Parathyroid adenoma (tissue), 2 donors: Measurements from ENCODE around the gene CYP46A1.

ENCODE experiments used
- H2AFZ ChIP-seq: fragments of 300-600 bp; sonication (generic); one replicate; pipeline ENCODE4 v1.7.0; 2017; ENCODE audit warnings: antibody characterized with exemption, mild to moderate bottlenecking
- H3K27ac ChIP-seq: fragments of 300-600 bp; sonication (generic); one replicate; pipeline ENCODE4 v1.7.0; 2017
- H3K27me3 ChIP-seq: fragments of 300-600 bp; sonication (generic); one replicate; pipeline ENCODE4 v1.7.0; 2017; ENCODE audit warnings: low read length; ENCODE audit not compliant: control insufficient read depth, insufficient read depth
- H3K36me3 ChIP-seq: fragments of 300-600 bp; sonication (generic); one replicate; pipeline ENCODE4 v1.7.0; 2017; ENCODE audit warnings: low read length; ENCODE audit not compliant: control insufficient read depth, insufficient read depth
- H3K4me1 ChIP-seq: fragments of 300-600 bp; sonication (generic); one replicate; pipeline ENCODE4 v1.7.0; 2017; ENCODE audit warnings: control low read depth
- H3K4me2 ChIP-seq: fragments of 300-600 bp; sonication (generic); one replicate; pipeline ENCODE4 v1.7.0; 2017; ENCODE audit warnings: low read length
- H3K4me3 ChIP-seq: fragments of 300-600 bp; sonication (generic); one replicate; pipeline ENCODE4 v1.7.0; 2017; ENCODE audit warnings: low read depth, low read length
- H3K79me2 ChIP-seq: fragments of 300-600 bp; sonication (generic); one replicate; pipeline ENCODE4 v1.7.0; 2017; ENCODE audit warnings: control low read depth
- H3K9ac ChIP-seq: fragments of 300-600 bp; sonication (generic); one replicate; pipeline ENCODE4 v1.7.0; 2017; ENCODE audit warnings: mild to moderate bottlenecking
- H3K9me3 ChIP-seq: fragments of 300-600 bp; sonication (generic); one replicate; pipeline ENCODE4 v1.7.0; 2017; ENCODE audit warnings: low read length; ENCODE audit not compliant: control insufficient read depth
- TF ChIP-seq, protein P1 (sequence below): fragments of 300-600 bp; sonication (generic); IDR thresholded peaks from one replicate; pipeline ENCODE4 v1.7.0; 2017; ENCODE audit warnings: antibody characterized with exemption, mild to moderate bottlenecking
- donor health status: primary hyperparathyroidism.

CYP46A1 gene

GRCh38 chr14:99724196-99724891, 40.2 kb downstream of the CYP46A1 start:
- Histone ChIP-seq H2AFZ (no peak overlapping the region), H3K9me3 (no peaks in the 10 kb centered on the region), H3K36me3 (no peaks in the 10 kb centered on the region), H3K4me2 (no peak overlapping the region), H3K27me3 (no peaks in the 10 kb centered on the region), H3K9ac (no peak overlapping the region), H3K79me2 (no peaks in the 10 kb centered on the region), H3K4me3 (no peak overlapping the region), H3K27ac (no peak overlapping the region), H3K4me1 (peaks cover 5% of the 10 kb centered on the region)
- TF ChIP-seq, protein P1, sequence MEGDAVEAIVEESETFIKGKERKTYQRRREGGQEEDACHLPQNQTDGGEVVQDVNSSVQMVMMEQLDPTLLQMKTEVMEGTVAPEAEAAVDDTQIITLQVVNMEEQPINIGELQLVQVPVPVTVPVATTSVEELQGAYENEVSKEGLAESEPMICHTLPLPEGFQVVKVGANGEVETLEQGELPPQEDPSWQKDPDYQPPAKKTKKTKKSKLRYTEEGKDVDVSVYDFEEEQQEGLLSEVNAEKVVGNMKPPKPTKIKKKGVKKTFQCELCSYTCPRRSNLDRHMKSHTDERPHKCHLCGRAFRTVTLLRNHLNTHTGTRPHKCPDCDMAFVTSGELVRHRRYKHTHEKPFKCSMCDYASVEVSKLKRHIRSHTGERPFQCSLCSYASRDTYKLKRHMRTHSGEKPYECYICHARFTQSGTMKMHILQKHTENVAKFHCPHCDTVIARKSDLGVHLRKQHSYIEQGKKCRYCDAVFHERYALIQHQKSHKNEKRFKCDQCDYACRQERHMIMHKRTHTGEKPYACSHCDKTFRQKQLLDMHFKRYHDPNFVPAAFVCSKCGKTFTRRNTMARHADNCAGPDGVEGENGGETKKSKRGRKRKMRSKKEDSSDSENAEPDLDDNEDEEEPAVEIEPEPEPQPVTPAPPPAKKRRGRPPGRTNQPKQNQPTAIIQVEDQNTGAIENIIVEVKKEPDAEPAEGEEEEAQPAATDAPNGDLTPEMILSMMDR, result no peak

DNA sequence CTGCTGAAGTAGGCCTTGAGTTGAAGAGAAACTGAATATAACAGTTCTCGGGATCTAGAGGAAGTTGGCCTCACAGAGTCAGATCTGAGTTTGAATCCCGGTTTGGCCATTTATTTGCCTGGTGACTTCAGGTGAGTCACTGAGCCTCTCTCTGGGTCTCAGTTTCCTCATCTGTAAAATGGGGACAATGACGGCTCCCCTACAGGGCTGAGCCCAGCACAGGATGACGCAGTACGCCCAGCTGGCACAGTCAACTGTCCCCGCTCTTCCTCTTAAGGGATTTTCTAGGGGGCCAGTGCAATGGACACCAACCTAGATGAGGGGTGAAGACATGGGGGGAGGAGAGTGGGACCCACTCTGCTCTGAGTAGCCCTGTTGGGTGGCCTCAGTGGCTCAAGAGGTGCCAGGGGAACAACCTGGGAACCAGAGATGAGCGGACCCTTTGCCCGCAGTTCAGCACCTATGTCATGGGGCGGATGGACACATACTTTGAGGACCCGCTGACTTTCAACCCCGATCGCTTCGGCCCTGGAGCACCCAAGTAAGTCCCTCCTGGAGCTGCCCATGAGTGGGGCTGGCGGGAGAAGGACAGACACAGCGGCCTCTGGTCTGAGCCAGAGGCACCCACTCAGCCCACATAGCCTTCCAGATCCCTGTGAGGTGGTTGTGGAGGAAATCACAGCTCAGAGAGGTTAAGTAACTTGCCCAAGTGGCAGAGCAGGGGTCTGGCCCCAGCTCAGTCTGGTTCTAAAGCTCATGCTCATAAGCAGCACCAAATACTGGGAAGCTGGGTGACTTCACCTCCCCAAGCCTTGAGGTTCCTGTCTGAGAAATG, 41.1 kb downstream of the CYP46A1 start:
- Histone ChIP-seq H3K9me3 (no peaks in the 10 kb centered on the region), H3K4me3 (no peak overlapping the region), H3K4me1 (peaks cover 8% of the 10 kb centered on the region), H3K9ac (no peak overlapping the region), H2AFZ (no peak overlapping the region), H3K27ac (no peak overlapping the region), H3K27me3 (no peaks in the 10 kb centered on the region), H3K36me3 (no peaks in the 10 kb centered on the region), H3K79me2 (no peaks in the 10 kb centered on the region), H3K4me2 (no peak overlapping the region)
- TF ChIP-seq, protein P1, result no peak

- Histone ChIP-seq H3K9me3 (no peaks in the 10 kb centered on the region), H3K4me3 (no peak overlapping the region), H3K4me2 (no peak overlapping the region), H3K79me2 (no peaks in the 10 kb centered on the region), H3K27me3 (no peaks in the 10 kb centered on the region), H3K9ac (no peak overlapping the region), H3K4me1 (peaks cover 8% of the 10 kb centered on the region), H3K27ac (no peak overlapping the region), H2AFZ (no peak overlapping the region), H3K36me3 (no peaks in the 10 kb centered on the region)
- TF ChIP-seq, protein P1, result no peak
These were observed 41.9 kb downstream of the CYP46A1 start for GRCh38 chr14:99725774-99726537.

DNA sequence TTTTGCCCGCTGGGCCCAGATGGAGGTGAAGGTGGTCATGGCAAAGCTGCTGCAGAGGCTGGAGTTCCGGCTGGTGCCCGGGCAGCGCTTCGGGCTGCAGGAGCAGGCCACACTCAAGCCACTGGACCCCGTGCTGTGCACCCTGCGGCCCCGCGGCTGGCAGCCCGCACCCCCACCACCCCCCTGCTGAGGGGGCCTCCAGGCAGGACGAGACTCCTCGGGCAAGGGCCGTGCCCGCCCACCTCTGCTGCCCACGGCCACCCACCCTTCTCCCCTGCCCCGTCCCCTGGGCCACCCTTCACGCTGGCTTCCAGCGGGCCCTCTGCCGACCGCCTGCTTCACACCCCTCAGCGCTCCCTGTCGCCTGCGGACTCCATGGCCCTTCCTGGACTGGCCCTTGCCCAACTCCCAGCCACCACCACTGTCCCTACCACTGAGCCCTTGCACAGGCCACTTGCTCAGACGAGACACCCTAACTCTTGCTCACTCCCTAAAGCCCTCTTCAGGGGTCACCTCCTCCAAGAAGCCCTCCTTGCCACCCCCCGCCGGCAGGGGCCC, 42.5 kb downstream of the CYP46A1 start:
- Histone ChIP-seq H3K4me3 (no peak overlapping the region), H3K79me2 (no peaks in the 10 kb centered on the region), H3K9me3 (no peaks in the 10 kb centered on the region), H3K36me3 (no peaks in the 10 kb centered on the region), H3K27ac (no peak overlapping the region), H2AFZ (no peak overlapping the region), H3K4me1 (peaks cover 8% of the 10 kb centered on the region), H3K27me3 (no peaks in the 10 kb centered on the region), H3K9ac (no peak overlapping the region), H3K4me2 (no peak overlapping the region)
- TF ChIP-seq, protein P1, result no peak
